LNCaP clone FGC (cell line): Measurements from ENCODE around the gene EIF1AD.
"Not testable (repeated sequence)": the region's sequence is repeated elsewhere in the genome, so short reads cannot be mapped to it uniquely, and the experiment has no call there.

Experiments
- DNase-seq: peaks from one replicate; pipeline ENCODE4 v3.0.0-alpha.2; 2011; ENCODE audit warnings: low read depth
- H3K4me3 ChIP-seq: 2 replicates; pipeline ENCODE4 v1.5.1; 2011; ENCODE audit warnings: mild to moderate bottlenecking, low read depth, low read length, control low read depth
- CTCF ChIP-seq: IDR thresholded peaks from 2 replicates; pipeline ENCODE4 v1.5.1; 2012; ENCODE audit warnings: mild to moderate bottlenecking; ENCODE audit not compliant: control insufficient read depth, insufficient read depth; ENCODE audit errors: extremely low read depth

Gene EIF1AD

GRCh38 chr11:65958774-65959420 lies 43.1 kb downstream of the EIF1AD start:
- no peak overlapping the region for H3K4me3 ChIP-seq
- DNase-seq = no peak
- no peak for TF ChIP-seq CTCF

GRCh38 chr11:65958291-65958690 lies 43.7 kb downstream of the EIF1AD start:
- H3K4me3 ChIP-seq = no peak overlapping the region
- no peak for DNase-seq
- no peak for TF ChIP-seq CTCF

DNA sequence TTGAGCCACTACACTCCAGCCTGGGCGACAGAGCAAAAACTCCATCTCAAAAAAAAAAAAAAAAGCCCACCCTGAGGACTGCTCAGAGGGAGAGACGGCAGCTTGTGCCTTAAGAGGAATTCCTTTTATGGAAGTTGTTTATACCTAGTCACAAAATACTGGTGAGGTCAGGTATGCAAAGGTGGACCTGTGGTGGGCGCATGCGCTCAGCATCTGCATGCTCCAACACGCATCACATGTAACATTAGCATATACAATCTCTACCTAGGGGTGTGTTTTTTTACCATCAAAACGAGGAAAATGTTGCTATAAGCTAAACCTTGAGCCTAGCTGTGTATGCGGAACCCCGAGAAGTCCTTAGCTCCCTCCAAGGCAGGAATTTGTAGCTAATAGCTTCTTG lies 47.2 kb downstream of the EIF1AD start:
- no peak for DNase-seq
- H3K4me3 ChIP-seq = no peak overlapping the region
- no peak for TF ChIP-seq CTCF

- no peak overlapping the region for H3K4me3 ChIP-seq
- DNase-seq = no peak
- TF ChIP-seq CTCF = no peak
Observed at GRCh38 chr11:65953471-65953870, 48.5 kb downstream of the EIF1AD start.

GRCh38 chr11:65952052-65952521 lies 49.9 kb downstream of the EIF1AD start:
- DNase-seq = no peak
- no peak overlapping the region for H3K4me3 ChIP-seq
- TF ChIP-seq CTCF = no peak

DNA sequence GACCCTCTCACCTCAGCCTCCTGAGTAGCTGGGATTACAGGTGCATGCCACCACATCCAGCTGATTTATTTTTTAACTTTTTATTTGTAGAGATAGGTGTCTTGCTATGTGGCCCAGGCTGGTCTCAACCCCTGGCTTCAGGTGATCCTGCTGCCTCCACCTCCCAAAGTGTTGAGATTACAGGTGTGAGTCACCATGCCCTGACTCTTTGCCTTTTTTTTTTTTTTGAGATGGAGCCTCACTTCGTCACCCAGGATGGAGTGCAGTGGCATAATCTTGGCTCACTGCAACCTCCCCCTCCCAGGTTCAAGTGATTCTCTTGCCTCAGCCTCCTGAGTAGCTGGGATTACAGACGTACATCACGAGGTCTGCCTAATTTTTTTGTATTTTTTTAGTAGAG lies 50.3 kb downstream of the EIF1AD start:
- not testable (repeated sequence) for DNase-seq, H3K4me3 ChIP-seq

DNA sequence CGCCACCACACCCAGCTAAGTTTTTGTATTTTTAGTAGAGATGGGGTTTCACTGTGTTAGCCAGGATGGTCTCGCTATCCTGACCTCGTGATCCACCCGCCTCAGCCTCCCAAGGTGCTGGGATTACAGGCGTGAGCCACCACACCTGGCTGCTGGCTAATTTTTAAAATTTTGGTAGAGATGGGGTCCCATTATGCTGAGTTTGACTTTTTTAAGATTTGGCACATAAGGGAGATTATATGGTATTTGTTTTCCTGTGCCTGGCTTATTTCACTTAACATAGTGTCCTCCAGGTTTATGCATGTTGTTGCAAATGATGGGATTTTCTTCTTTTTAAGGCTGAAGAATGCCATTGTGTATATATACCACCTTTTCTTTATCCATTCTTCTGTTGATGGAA lies 51.2 kb downstream of the EIF1AD start:
- not testable (repeated sequence) for DNase-seq, H3K4me3 ChIP-seq

GRCh38 chr11:65947603-65948125 lies 54.3 kb downstream of the EIF1AD start:
- no peak overlapping the region for H3K4me3 ChIP-seq
- DNase-seq = no peak
- TF ChIP-seq CTCF = no peak
